ENCODE data around the gene TDG.

GRCh38 chr12:103933237-103933636 is 32.4 kb upstream of the TDG start:
- TF ChIP-seq EP300 (IDR thresholded peaks at IDR 0.05) (no peak), POLR2AphosphoS5 (IDR thresholded peaks at IDR 0.05) (no peak), POLR2A (IDR thresholded peaks at IDR 0.05) (no peak)
- TF ChIP-seq, protein P1, sequence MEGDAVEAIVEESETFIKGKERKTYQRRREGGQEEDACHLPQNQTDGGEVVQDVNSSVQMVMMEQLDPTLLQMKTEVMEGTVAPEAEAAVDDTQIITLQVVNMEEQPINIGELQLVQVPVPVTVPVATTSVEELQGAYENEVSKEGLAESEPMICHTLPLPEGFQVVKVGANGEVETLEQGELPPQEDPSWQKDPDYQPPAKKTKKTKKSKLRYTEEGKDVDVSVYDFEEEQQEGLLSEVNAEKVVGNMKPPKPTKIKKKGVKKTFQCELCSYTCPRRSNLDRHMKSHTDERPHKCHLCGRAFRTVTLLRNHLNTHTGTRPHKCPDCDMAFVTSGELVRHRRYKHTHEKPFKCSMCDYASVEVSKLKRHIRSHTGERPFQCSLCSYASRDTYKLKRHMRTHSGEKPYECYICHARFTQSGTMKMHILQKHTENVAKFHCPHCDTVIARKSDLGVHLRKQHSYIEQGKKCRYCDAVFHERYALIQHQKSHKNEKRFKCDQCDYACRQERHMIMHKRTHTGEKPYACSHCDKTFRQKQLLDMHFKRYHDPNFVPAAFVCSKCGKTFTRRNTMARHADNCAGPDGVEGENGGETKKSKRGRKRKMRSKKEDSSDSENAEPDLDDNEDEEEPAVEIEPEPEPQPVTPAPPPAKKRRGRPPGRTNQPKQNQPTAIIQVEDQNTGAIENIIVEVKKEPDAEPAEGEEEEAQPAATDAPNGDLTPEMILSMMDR (IDR thresholded peaks at IDR 0.05): no peak

All from upper lobe of left lung (tissue), 4 donors.